SK-N-SH (cell line): ENCODE results near the gene GOLT1A. TPM values are rescaled to one million over a fixed set of nuclear protein-coding genes. Genes with fewer than 3 reads are reported as not detected.

Experiments
- CTCF ChIA-PET: fragments of 300-600, 350-600 bp; formaldehyde crosslinking; extraction: SDS; loops from one replicate; lab custom pipeline; 2021; lab: Yijun Ruan, JAX
- POLR2A ChIA-PET: fragments of 350-600 bp; sonication (Branson Sonifier 250); formaldehyde crosslinking; extraction: SDS; loops from one replicate; lab custom pipeline; 2020; ENCODE audit warnings: antibody characterized with exemption, inconsistent platforms; lab: Yijun Ruan, JAX
- DNase-seq: peaks from one replicate; pipeline ENCODE4 v3.0.0; 2012
- H2AFZ ChIP-seq: fragments of 200-600 bp; sonication (generic); 2 replicates; pipeline ENCODE4 v1.8.1; 2016; ENCODE audit warnings: antibody characterized with exemption, mild to moderate bottlenecking, low read depth
- H3F3A ChIP-seq: fragments of 200-600 bp; sonication (generic); replicated peaks from 2 replicates; pipeline ENCODE3; 2016; ENCODE audit warnings: antibody characterized with exemption, mild to moderate bottlenecking; ENCODE audit not compliant: insufficient read depth
- H3K27ac ChIP-seq, 2 experiments: fragments of 200-500 bp in 1 of 2; fragments of 200-600 bp in 1 of 2; sonication (Bioruptor generic) in 1 of 2; sonication (generic), shearing (Covaris generic) in 1 of 2; 2 replicates each; pipeline versions ENCODE4 v1.5.1 to v1.6.1; 2014 to 2016; ENCODE audit warnings: low read depth in 2 of 2, inconsistent platforms in 1 of 2, low read length in 1 of 2, mild to moderate bottlenecking in 1 of 2, mixed read lengths in 1 of 2
- H3K27me3 ChIP-seq: fragments of 200-600 bp; sonication (generic), shearing (Covaris generic); 2 replicates; pipeline ENCODE4 v1.6.1; 2016; ENCODE audit warnings: mixed run types; ENCODE audit not compliant: insufficient read depth
- H3K36me3 ChIP-seq, 2 experiments: fragments of 200-500 bp in 1 of 2; fragments of 200-600 bp in 1 of 2; sonication (Bioruptor generic) in 1 of 2; sonication (generic) in 1 of 2; replicated peaks in 1 of 2; 2 replicates each; pipeline versions ENCODE3 to v1.5.1; 2014 to 2016; ENCODE audit warnings: low read length in 1 of 2, mild to moderate bottlenecking in 1 of 2; ENCODE audit not compliant: insufficient read depth in 2 of 2, control insufficient read depth in 1 of 2
- H3K4me1 ChIP-seq, 2 experiments: fragments of 200-500 bp in 1 of 2; fragments of 200-600 bp in 1 of 2; sonication (Bioruptor generic) in 1 of 2; sonication (generic), shearing (Covaris generic) in 1 of 2; 2 replicates each; pipeline versions ENCODE4 v1.5.1 to v1.6.1; 2014 to 2016; ENCODE audit warnings: low read depth in 1 of 2, low read length in 1 of 2, mixed run types in 1 of 2; ENCODE audit not compliant: insufficient read depth in 2 of 2, control insufficient read depth in 1 of 2
- H3K4me2 ChIP-seq: fragments of 200-600 bp; sonication (generic), shearing (Covaris generic); 2 replicates; pipeline ENCODE4 v1.6.1; 2017; ENCODE audit warnings: mixed run types
- H3K4me3 ChIP-seq, 2 experiments: fragments of 200-500 bp in 1 of 2; fragments of 200-600 bp in 1 of 2; sonication (Bioruptor generic) in 1 of 2; sonication (generic), shearing (Covaris generic) in 1 of 2; 2 replicates each; pipeline versions ENCODE4 v1.5.1 to v1.8.1; 2014 to 2016; ENCODE audit warnings: low read depth in 2 of 2, inconsistent platforms in 1 of 2, low read length in 1 of 2, mild to moderate bottlenecking in 1 of 2, mixed read lengths in 1 of 2, moderate library complexity in 1 of 2
- H3K79me2 ChIP-seq: fragments of 200-600 bp; sonication (generic); 2 replicates; pipeline ENCODE4 v1.8.1; 2017; ENCODE audit warnings: mild to moderate bottlenecking; ENCODE audit not compliant: insufficient read depth
- H3K9ac ChIP-seq: fragments of 200-600 bp; sonication (generic); 2 replicates; pipeline ENCODE4 v1.6.1; 2017; ENCODE audit warnings: mixed run types
- H3K9me2 ChIP-seq: fragments of 200-600 bp; sonication (generic); 2 replicates; pipeline ENCODE4 v1.6.1; 2017; ENCODE audit warnings: mixed run types
- H3K9me3 ChIP-seq: fragments of 200-600 bp; sonication (generic); 2 replicates; pipeline ENCODE4 v1.6.1; 2017; ENCODE audit warnings: mixed run types, mild to moderate bottlenecking, moderate library complexity
- H4K20me1 ChIP-seq: fragments of 200-600 bp; sonication (generic); 2 replicates; pipeline ENCODE4 v1.6.1; 2017; ENCODE audit warnings: mild to moderate bottlenecking, mixed run types; ENCODE audit not compliant: insufficient read depth
- ELF1 ChIP-seq: IDR thresholded peaks from 2 replicates; pipeline ENCODE4 v1.4.0; 2012
- EZH2phosphoT487 ChIP-seq: fragments of 200-600 bp; sonication (generic); IDR thresholded peaks from 2 replicates; pipeline ENCODE4 v1.6.1; 2017; ENCODE audit warnings: low read depth, mixed run types, mild to moderate bottlenecking, antibody characterized with exemption, moderate library complexity, borderline replicate concordance
- FOSL2 ChIP-seq: IDR thresholded peaks from 2 replicates; pipeline ENCODE4 v1.4.0; 2012; ENCODE audit warnings: low read depth, mild to moderate bottlenecking, moderate library complexity, borderline replicate concordance
- FOXJ3 ChIP-seq: sonication (generic); formaldehyde crosslinking; IDR thresholded peaks from 2 replicates; pipeline ENCODE4 v1.5.1; 2020; ENCODE audit warnings: mild to moderate bottlenecking, missing genetic modification reagents
- GABPA ChIP-seq: IDR thresholded peaks from 2 replicates; pipeline ENCODE4 v1.4.0; 2012; ENCODE audit warnings: low read depth, mild to moderate bottlenecking
- JUND ChIP-seq: IDR thresholded peaks from 2 replicates; pipeline ENCODE4 v1.4.0; 2012
- MEF2A ChIP-seq: IDR thresholded peaks from 2 replicates; pipeline ENCODE4 v1.4.0; 2012; ENCODE audit warnings: low read depth, borderline replicate concordance
- NFIC ChIP-seq: IDR thresholded peaks from 2 replicates; pipeline ENCODE4 v1.4.0; 2012; ENCODE audit warnings: borderline replicate concordance
- NRF1 ChIP-seq: IDR thresholded peaks from 2 replicates; pipeline ENCODE4 v1.6.1; 2012; ENCODE audit warnings: low read depth, mild to moderate bottlenecking, low read length
- RAD21 ChIP-seq: IDR thresholded peaks from 2 replicates; pipeline ENCODE4 v1.6.1; 2012; ENCODE audit warnings: mild to moderate bottlenecking, low read length
- SMC3 ChIP-seq: IDR thresholded peaks from 2 replicates; pipeline ENCODE4 v1.6.1; 2012; ENCODE audit warnings: low read depth, low read length, improper control_type of control experiment
- TAF1 ChIP-seq: IDR thresholded peaks from 2 replicates; pipeline ENCODE4 v1.6.1; 2012; ENCODE audit warnings: low read depth, mild to moderate bottlenecking, low read length, moderate library complexity, borderline replicate concordance
- WGBS: methylation state at CpG from one replicate; pipeline ENCODE4 v1.1.6; 2017; ENCODE audit warnings: low lambda C conversion rate; 5-methylcytosine and 5-hydroxymethylcytosine counted together
- polyA plus RNA-seq, 3 experiments: library from polyadenylated mRNA; depleted of rRNA; stranded (reverse); fragments of >200 nt; gene quantifications; 2 replicates each; pipeline ENCODE4 v1.2.3, GENCODE V29; 2012
- TF ChIP-seq, protein P1 (sequence below): IDR thresholded peaks from 2 replicates; pipeline ENCODE4 v1.4.0; 2012; ENCODE audit warnings: low read depth
- TF ChIP-seq, protein P2 (sequence below): fragments of 200-600 bp; sonication (generic); IDR thresholded peaks from 2 replicates; pipeline ENCODE4 v1.6.1; 2017; ENCODE audit warnings: antibody characterized with exemption, mild to moderate bottlenecking, moderate library complexity
- TF ChIP-seq, protein P3 (sequence below): IDR thresholded peaks from 2 replicates; pipeline ENCODE4; 2012
- TF ChIP-seq, protein P4 (sequence below): IDR thresholded peaks from 2 replicates; pipeline ENCODE4 v1.4.0; 2012; ENCODE audit warnings: low read depth, borderline replicate concordance
- TF ChIP-seq, protein P5 (sequence below): fragments of 150-350 bp; IDR thresholded peaks from 2 replicates; pipeline ENCODE4 v1.6.1; 2016; ENCODE audit warnings: mild to moderate bottlenecking, low read depth, low read length

The GOLT1A gene
- polyA plus RNA-seq, 1 of the 3 experiments (the other 2 are of a cell fraction), result not detected

DNA sequence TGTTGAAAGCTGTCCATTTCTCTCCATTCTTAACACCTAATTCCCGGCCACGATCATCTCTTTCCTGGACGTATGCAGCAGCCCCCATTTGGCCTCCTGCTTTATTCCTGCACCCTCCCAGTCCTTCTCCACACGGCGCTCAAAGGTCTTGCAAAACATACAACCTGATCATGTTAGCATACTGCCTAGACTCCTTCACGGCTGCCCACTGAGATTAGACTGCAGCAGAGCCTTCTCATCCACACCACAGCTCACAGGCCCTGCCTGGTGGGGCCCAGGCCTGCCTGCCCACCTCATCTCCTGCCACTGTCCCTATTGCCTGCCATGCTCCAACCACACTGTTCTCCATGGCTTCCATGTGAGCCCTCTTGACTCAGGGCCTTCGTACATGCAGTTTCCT, 2.7 kb downstream of the GOLT1A start:
- POLR2A ChIA-PET, result no interaction called here
- CTCF ChIA-PET, result interaction anchor here (1.0 to 3.5 kb wide), 6 partner anchors 12 to 596 kb away, joined by 3 to 24 read pairs (median 4); no protein-coding TSS in a partner anchor
- no peak for DNase-seq

DNA sequence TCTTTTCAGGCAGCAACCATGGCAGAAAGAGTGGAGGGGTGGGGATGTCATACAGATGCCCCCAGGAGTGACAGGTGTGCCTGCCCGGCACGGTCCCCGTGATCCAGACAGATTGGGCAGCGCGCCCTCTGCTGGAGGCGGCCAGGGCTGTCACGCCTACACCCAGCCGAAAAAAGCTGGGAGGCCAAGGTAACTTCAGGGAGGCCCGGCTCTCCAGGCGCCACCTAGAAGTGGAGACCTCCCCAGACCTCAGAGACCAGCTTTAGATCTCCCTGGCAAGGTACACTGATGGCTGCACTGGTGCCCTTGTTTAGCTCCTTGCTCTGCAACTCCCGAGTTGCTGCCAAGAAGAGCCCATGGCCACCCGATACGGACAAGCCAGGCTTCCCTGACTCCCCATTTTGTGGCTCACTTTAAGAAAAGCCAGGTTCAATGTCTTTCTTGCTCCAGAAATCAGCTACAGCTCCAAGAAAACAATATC, 6.6 kb downstream of the GOLT1A start:
- Histone ChIP-seq H3K4me1 (peaks cover 0 to 3% of the 10 kb centered on the region in 2 experiments; a peak in 1 of 4 replicates), H3K79me2 (no peaks in the 10 kb centered on the region), H3K4me3 (no peak overlapping the region; a peak in 1 of 4 replicates), H3K4me2 (no peak overlapping the region), H4K20me1 (no peaks in the 10 kb centered on the region), H3K36me3 (no peaks in the 10 kb centered on the region), H3K27ac (no peak overlapping the region), H3K9me3 (no peaks in the 10 kb centered on the region), H3K9ac (no peak overlapping the region), H2AFZ (no peak overlapping the region), H3K9me2 (no peaks in the 10 kb centered on the region), H3K27me3 (peaks cover 6% of the 10 kb centered on the region; the same call in 1 of the 2 replicates), H3F3A (no peaks in the 10 kb centered on the region)
- peak; percentile 86 for DNase-seq
- ChIA-PET POLR2A (no interaction called here), CTCF (interaction anchor here (0.6 to 7.4 kb wide), 56 partner anchors 9 to 567 kb away, joined by 3 to 157 read pairs (median 4); partner anchors contain the start of genes ETNK2, KISS1, PLEKHA6 and REN)
- TF ChIP-seq MEF2A (no peak), FOSL2 (no peak), EZH2phosphoT487 (no peak), ELF1 (no peak), NFIC (no peak), TAF1 (no peak), SMC3 (peak; percentile 81), FOXJ3 (no peak), JUND (no peak), RAD21 (peak; percentile 50)
- TF ChIP-seq, protein P1, sequence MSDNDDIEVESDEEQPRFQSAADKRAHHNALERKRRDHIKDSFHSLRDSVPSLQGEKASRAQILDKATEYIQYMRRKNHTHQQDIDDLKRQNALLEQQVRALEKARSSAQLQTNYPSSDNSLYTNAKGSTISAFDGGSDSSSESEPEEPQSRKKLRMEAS, result 0 out of 2 replicates have a peak, but pooled peaks have one; percentile 22
- TF ChIP-seq, protein P2, sequence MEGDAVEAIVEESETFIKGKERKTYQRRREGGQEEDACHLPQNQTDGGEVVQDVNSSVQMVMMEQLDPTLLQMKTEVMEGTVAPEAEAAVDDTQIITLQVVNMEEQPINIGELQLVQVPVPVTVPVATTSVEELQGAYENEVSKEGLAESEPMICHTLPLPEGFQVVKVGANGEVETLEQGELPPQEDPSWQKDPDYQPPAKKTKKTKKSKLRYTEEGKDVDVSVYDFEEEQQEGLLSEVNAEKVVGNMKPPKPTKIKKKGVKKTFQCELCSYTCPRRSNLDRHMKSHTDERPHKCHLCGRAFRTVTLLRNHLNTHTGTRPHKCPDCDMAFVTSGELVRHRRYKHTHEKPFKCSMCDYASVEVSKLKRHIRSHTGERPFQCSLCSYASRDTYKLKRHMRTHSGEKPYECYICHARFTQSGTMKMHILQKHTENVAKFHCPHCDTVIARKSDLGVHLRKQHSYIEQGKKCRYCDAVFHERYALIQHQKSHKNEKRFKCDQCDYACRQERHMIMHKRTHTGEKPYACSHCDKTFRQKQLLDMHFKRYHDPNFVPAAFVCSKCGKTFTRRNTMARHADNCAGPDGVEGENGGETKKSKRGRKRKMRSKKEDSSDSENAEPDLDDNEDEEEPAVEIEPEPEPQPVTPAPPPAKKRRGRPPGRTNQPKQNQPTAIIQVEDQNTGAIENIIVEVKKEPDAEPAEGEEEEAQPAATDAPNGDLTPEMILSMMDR, result peak; percentile 90
- TF ChIP-seq, protein P3, sequence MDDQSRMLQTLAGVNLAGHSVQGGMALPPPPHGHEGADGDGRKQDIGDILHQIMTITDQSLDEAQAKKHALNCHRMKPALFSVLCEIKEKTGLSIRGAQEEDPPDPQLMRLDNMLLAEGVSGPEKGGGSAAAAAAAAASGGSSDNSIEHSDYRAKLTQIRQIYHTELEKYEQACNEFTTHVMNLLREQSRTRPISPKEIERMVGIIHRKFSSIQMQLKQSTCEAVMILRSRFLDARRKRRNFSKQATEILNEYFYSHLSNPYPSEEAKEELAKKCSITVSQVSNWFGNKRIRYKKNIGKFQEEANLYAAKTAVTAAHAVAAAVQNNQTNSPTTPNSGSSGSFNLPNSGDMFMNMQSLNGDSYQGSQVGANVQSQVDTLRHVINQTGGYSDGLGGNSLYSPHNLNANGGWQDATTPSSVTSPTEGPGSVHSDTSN, result 0 out of 2 replicates have a peak, but pooled peaks have one; percentile 22
- 39% methylated on average over 8 of the region's 13 CpGs for WGBS

More for the DNA sequence above, 2.7 kb downstream of the GOLT1A start:
- no peaks in the 10 kb centered on the region for H3K9me2 ChIP-seq
- H3K9me3 ChIP-seq, result no peaks in the 10 kb centered on the region
- H3K27ac ChIP-seq, result no peak overlapping the region
- no peaks in the 10 kb centered on the region for H4K20me1 ChIP-seq
- H3K4me1 ChIP-seq, result peaks cover 0 to 3% of the 10 kb centered on the region in 2 experiments; a peak in 1 of 4 replicates
- WGBS, result 71% methylated on average over 7 of the region's 7 CpGs
- TF ChIP-seq GABPA, result no peak
- TF ChIP-seq, protein P4, sequence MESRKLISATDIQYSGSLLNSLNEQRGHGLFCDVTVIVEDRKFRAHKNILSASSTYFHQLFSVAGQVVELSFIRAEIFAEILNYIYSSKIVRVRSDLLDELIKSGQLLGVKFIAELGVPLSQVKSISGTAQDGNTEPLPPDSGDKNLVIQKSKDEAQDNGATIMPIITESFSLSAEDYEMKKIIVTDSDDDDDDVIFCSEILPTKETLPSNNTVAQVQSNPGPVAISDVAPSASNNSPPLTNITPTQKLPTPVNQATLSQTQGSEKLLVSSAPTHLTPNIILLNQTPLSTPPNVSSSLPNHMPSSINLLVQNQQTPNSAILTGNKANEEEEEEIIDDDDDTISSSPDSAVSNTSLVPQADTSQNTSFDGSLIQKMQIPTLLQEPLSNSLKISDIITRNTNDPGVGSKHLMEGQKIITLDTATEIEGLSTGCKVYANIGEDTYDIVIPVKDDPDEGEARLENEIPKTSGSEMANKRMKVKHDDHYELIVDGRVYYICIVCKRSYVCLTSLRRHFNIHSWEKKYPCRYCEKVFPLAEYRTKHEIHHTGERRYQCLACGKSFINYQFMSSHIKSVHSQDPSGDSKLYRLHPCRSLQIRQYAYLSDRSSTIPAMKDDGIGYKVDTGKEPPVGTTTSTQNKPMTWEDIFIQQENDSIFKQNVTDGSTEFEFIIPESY, result no peak
- TF ChIP-seq, protein P5, sequence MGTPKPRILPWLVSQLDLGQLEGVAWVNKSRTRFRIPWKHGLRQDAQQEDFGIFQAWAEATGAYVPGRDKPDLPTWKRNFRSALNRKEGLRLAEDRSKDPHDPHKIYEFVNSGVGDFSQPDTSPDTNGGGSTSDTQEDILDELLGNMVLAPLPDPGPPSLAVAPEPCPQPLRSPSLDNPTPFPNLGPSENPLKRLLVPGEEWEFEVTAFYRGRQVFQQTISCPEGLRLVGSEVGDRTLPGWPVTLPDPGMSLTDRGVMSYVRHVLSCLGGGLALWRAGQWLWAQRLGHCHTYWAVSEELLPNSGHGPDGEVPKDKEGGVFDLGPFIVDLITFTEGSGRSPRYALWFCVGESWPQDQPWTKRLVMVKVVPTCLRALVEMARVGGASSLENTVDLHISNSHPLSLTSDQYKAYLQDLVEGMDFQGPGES, result no peak
- no peak for TF ChIP-seq NRF1
- H3K36me3 ChIP-seq, result no peaks in the 10 kb centered on the region
- no peak overlapping the region for H3K9ac ChIP-seq
- peaks cover 18% of the 10 kb centered on the region; the same call in 1 of the 2 replicates for H3K27me3 ChIP-seq
- no peak overlapping the region for H2AFZ ChIP-seq
- H3F3A ChIP-seq, result no peaks in the 10 kb centered on the region
- H3K4me3 ChIP-seq, result no peak overlapping the region
- H3K79me2 ChIP-seq, result no peaks in the 10 kb centered on the region
- H3K4me2 ChIP-seq, result no peak overlapping the region
